Ureter (tissue), 1 donor: ENCODE measurements around the gene ACSL5. TPM values are rescaled to one million over a fixed set of nuclear protein-coding genes. Genes with fewer than 3 reads are reported as not detected.
"Not testable (repeated sequence)": the region's sequence is repeated elsewhere in the genome, so short reads cannot be mapped to it uniquely, and the experiment has no call there.

Experiments
- DNase-seq: peaks from one replicate; pipeline ENCODE4 v3.0.0-alpha.2; 2020; ENCODE audit warnings: low spot score
- total RNA-seq: library from RNA; stranded (reverse); gene quantifications from one replicate; pipeline ENCODE4 v1.2.4, GENCODE V29; 2023
- donor health status: DM: yes; HTN: yes; CAD: no.

ACSL5 gene
- total RNA-seq, 1 donor from 2014 or later, result 117 TPM

GRCh38 chr10:112351146-112351545 is 22.8 kb upstream of the ACSL5 start:
- no peak for DNase-seq

GRCh38 chr10:112352044-112352443 is 21.9 kb upstream of the ACSL5 start:
- no peak for DNase-seq

GRCh38 chr10:112353046-112353445 is 20.9 kb upstream of the ACSL5 start:
- no peak for DNase-seq

- no peak for DNase-seq
Observed at GRCh38 chr10:112356686-112357085, 17.2 kb upstream of the ACSL5 start.

- no peak for DNase-seq
Observed at GRCh38 chr10:112359606-112360307, 14.2 kb upstream of the ACSL5 start.

- DNase-seq, result no peak
Observed at GRCh38 chr10:112360308-112361270, 13.3 kb upstream of the ACSL5 start.

GRCh38 chr10:112361951-112362751 is 11.8 kb upstream of the ACSL5 start:
- peak; percentile 55 for DNase-seq

GRCh38 chr10:112362833-112363232 is 11.1 kb upstream of the ACSL5 start:
- DNase-seq, result no peak

GRCh38 chr10:112363696-112364688 is 9.9 kb upstream of the ACSL5 start:
- no peak for DNase-seq

- no peak for DNase-seq
Observed at GRCh38 chr10:112365014-112365432, 8.9 kb upstream of the ACSL5 start.

GRCh38 chr10:112365451-112365850 is 8.5 kb upstream of the ACSL5 start:
- DNase-seq, result no peak

GRCh38 chr10:112366992-112367391 is 6.9 kb upstream of the ACSL5 start:
- DNase-seq, result no peak

GRCh38 chr10:112367516-112367915 is 6.4 kb upstream of the ACSL5 start:
- no peak for DNase-seq

- no peak for DNase-seq
Observed at GRCh38 chr10:112369495-112370423, 4.2 kb upstream of the ACSL5 start.

- DNase-seq, result no peak
Observed at GRCh38 chr10:112370424-112370819, 3.5 kb upstream of the ACSL5 start.

- DNase-seq, result not testable (repeated sequence)
Observed at GRCh38 chr10:112371326-112371725, 2.6 kb upstream of the ACSL5 start.

GRCh38 chr10:112372182-112372810 is 1.6 kb upstream of the ACSL5 start:
- not testable (repeated sequence) for DNase-seq

GRCh38 chr10:112374724-112375541 is 1.0 kb downstream of the ACSL5 start:
- no peak for DNase-seq
